ENCODE results near the gene RYR3. TPM values are rescaled to one million over a fixed set of nuclear protein-coding genes. Genes with fewer than 3 reads are reported as not detected.

Gene RYR3
- total RNA-seq, 4 donors from 2014 or later = 1.5 to 7.3 (median 1.9) TPM

- TF ChIP-seq CTCF (IDR thresholded peaks at IDR 0.05; ENCODE audit: low read depth) = no peak
Measured at GRCh38 chr15:33515121-33515520, 204.4 kb downstream of the RYR3 start.

GRCh38 chr15:33516563-33516962 is 205.8 kb downstream of the RYR3 start:
- TF ChIP-seq CTCF (IDR thresholded peaks at IDR 0.05; ENCODE audit: low read depth) = no peak

GRCh38 chr15:33517944-33518343 is 207.2 kb downstream of the RYR3 start:
- TF ChIP-seq CTCF (IDR thresholded peaks at IDR 0.05; ENCODE audit: low read depth) = no peak

- no peak for TF ChIP-seq CTCF (IDR thresholded peaks at IDR 0.05; ENCODE audit: low read depth)
Measured at GRCh38 chr15:33518421-33518820, 207.7 kb downstream of the RYR3 start.

GRCh38 chr15:33524274-33524673 is 213.5 kb downstream of the RYR3 start:
- no peak for TF ChIP-seq CTCF (IDR thresholded peaks at IDR 0.05; ENCODE audit: low read depth)

- no peak for TF ChIP-seq CTCF (IDR thresholded peaks at IDR 0.05; ENCODE audit: low read depth)
Measured at GRCh38 chr15:33526532-33526931, 215.8 kb downstream of the RYR3 start.

- TF ChIP-seq CTCF (IDR thresholded peaks at IDR 0.05; ENCODE audit: low read depth) = no peak
Measured at GRCh38 chr15:33533197-33533596, 222.4 kb downstream of the RYR3 start.
